GM19025 (cell line): ENCODE results near the gene ROBO2.

Source experiments
- ATAC-seq: cut with Tn5 transposase; IDR thresholded peaks from one replicate; pipeline ENCODE4 v1.9.1; 2021; ENCODE audit warnings: mild to moderate bottlenecking, low read depth, moderate library complexity; ENCODE audit not compliant: unreplicated experiment

ROBO2 gene

DNA sequence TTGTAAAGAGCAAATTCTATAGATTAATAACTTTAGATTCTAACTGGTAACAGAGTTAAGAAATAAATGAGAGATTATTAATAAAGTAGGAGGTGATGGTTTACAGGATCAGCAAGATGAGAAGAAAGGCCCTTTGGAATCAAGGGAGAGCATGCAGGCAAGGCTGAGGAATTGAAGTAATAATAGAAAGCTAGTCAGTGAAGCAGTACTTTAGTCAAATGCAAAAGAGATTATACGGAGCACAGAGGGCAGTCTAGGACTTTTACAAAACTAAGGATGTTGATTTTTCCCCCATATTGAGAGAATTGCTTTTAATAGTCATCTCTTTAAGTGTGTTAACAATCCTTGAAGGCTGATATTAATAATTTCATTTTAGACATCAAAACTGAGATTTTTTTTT, 146.4 kb downstream of the ROBO2 start:
- no peak for ATAC-seq

DNA sequence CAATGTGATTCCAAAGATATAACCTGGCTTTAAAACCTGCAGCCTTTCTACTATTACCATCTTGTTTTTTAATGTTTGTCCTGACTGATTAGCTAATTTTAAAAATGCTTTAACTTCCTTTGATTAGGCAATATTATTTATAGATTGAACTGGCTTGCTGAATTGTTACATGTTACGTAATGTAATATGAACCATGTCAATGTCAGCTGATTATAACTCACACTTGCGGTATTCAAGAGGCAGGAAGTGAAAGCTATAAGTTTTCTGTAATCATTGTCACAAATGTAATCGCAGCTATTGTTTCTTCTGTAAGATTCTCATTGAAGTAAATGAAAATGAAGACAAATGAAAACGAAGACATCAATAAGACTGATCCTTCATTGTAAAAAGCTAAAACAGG, 146.8 kb downstream of the ROBO2 start:
- ATAC-seq, result no peak

DNA sequence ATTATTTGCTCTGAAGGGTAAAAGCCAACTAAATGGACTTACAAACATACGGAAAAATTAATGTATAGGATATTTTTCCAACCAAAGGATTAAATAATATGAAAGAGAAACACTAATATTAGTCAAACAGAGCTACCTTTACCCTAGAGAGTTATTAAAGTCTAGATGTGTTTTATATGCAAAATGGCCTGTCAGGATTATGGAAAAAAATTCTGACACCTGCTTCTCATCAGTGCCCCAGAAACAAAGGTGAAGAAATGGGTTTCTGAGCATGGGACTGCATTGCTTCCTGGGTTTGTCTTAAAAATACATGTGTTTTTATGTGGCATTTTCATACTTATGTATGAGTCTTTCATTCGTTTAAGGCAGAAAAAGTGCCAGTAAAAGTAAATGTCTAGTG, 148.3 kb downstream of the ROBO2 start:
- no peak for ATAC-seq

- ATAC-seq, result no peak
Observed at GRCh38 chr3:77189258-77189657, 149.4 kb downstream of the ROBO2 start.

- no peak for ATAC-seq
Observed at GRCh38 chr3:77189684-77190083, 149.8 kb downstream of the ROBO2 start.

DNA sequence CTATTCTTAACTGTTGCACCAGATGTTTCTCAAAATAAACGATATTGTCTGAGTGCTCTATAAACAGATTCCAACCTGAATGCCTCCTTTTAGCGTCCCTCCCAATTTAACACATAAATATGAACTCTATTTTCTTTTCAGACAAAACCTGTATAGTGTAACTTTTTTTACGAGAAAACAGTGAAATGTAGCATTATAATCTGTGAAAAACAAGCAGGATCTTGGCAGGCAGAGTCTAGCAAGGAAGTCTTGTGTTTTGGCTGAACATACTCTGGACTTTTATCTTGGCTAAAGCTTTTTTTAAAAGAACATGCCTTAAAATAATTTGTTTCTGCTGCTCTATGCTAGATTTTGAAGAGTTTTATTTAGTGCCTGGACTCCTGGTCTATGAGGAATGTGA, 150.5 kb downstream of the ROBO2 start:
- no peak for ATAC-seq

- no peak for ATAC-seq
Observed at GRCh38 chr3:77191014-77191413, 151.1 kb downstream of the ROBO2 start.

- no peak for ATAC-seq
Observed at GRCh38 chr3:77191640-77192039, 151.7 kb downstream of the ROBO2 start.

GRCh38 chr3:77195766-77196545, 156.1 kb downstream of the ROBO2 start:
- no peak for ATAC-seq

DNA sequence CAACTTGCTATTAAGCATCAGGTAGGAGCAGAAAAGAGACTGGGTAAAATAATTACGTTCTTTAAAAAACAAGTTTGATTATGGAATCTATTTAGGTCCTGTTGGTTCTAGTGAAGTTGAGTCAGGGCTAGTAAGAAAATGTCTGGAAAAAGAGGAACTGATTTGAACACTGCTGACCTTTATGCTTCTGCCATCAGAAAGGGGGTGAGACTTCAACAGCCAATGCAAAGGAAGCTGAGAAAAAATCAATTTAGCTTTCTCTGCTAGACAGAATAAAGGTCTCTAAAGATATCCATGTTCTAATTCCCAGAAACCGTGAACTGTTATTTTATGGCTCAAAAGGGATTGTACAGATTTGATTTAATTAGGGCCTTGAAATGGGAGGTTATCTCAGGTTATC, 157.5 kb downstream of the ROBO2 start:
- ATAC-seq, result no peak

GRCh38 chr3:77203851-77204250, 164.0 kb downstream of the ROBO2 start:
- ATAC-seq, result no peak

DNA sequence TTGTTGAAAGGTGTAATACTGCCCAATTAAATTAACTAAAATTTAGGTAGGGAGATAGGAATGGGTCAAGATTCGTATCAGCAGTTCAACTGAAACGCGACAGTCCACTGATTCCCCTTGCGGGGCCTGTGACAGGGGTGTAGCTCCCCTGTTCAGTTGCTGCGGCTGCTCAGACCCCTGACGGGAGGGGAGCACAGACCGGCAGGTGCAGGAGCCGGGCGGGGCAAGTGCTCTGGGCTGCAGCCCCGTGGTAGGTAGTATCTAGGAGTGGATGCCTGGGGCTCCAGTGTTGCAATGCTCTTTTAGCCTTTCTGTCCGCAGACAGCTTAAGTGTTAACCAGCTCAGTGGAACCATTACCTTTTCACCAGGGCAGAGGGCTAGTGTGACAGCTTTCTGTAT, 164.9 kb downstream of the ROBO2 start:
- ATAC-seq, result no peak

GRCh38 chr3:77207753-77208152, 167.9 kb downstream of the ROBO2 start:
- ATAC-seq, result no peak

- no peak for ATAC-seq
Observed at GRCh38 chr3:77222701-77223100, 182.8 kb downstream of the ROBO2 start.

GRCh38 chr3:77227567-77227966, 187.7 kb downstream of the ROBO2 start:
- no peak for ATAC-seq

- no peak for ATAC-seq
Observed at GRCh38 chr3:77232557-77232956, 192.7 kb downstream of the ROBO2 start.

DNA sequence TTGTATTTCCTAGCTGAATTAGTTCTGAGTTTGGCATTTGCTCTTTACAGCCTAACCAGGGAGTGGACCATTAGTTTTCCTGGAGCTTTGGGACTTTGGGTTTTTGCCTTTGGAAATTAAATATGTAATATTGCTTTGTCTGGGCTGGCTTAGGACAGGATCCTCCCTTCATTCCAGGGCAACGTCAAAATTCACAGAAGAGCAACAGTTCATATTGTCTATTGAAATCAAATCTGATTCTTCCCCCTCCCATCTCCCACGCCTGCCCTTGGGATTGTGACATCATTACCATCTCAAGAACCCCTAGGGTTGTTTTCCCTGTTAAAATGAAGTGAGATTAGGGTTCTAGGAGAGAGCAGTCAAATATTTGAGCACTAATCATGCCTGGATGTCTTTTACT, 194.1 kb downstream of the ROBO2 start:
- ATAC-seq, result no peak

DNA sequence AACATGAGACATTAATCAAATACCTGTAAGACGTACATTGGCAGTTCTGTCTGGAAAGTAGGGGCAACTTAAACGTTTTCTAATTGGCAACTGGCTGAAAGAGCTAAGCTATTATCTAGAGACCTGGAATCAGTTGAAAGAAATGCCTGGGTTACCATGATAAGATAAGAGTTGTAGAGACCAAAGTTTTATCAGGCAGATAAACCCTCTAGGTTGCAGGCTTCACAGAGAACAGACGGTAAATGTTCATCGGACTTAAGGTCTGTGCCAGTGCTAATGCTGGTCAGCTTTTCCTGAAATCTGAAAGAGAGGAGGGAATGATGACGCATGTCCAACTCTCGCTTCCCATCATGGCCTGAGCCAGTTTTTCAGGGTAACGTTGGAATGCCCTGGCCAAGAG, 196.2 kb downstream of the ROBO2 start:
- ATAC-seq, result no peak

DNA sequence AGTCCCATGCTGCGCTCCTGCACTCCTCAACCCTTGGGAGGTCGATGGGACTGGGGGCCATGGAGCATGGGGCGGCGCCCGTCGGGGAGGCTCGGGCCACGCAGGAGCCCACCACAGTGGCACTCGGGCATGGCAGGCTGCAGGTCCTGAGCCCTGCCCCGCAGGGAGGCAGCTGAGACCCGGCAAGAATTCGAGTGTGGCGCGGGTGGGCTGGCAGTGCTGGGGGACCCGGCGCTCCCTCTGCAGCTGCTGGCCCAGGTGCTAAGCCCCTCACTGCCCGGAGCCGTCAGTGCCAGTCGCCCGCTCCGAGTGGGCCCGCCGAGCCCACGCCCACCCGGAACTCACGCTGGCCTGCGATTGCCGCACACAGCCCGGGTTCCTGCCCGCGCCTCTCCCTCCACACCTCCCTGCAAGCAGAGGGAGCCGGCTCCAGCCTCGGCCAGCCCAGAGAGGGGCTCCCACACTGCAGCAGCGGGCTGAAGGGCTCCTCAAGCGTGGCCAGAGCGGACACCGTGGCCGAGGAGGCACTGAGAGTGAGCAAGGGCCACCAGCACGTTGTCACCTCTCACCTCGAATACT, 200.3 kb downstream of the ROBO2 start:
- no peak for ATAC-seq

DNA sequence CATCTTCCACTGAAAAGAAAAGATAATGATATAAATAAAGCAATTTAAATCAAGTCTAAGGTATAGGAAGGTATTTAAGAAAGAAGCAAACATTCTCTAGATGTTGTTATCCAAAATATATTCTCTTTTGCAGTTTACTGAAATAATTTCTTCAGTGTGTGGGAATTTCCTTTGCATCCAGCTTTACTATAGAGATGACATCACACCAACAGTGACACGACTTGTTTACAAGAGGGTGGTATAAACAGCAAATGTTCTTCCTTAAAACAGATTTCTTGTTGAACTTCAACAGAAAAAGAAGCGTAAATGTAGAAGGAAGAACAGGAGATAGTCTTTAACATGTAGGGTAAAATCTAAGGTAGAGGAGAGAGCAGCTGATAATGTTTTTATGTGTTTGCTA, 202.5 kb downstream of the ROBO2 start:
- ATAC-seq, result no peak

DNA sequence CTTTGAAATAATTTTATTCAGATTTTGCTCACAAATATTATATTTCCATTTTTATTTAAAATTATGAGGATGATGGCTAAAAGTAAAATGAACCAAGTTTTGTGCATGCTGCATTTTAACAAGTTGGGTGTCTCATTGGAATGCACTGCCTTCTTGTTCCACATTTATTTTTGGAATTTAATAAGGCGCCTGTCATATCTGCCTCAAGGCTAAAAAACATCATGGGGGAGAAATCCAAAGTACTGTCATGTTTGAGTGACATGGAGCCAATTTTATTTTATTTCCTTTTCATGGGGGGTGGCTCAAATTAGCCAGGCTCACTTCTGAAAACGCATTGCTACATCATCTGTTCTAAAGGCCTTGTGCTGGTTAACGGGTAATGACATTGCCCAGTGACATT, 205.1 kb downstream of the ROBO2 start:
- ATAC-seq, result no peak

DNA sequence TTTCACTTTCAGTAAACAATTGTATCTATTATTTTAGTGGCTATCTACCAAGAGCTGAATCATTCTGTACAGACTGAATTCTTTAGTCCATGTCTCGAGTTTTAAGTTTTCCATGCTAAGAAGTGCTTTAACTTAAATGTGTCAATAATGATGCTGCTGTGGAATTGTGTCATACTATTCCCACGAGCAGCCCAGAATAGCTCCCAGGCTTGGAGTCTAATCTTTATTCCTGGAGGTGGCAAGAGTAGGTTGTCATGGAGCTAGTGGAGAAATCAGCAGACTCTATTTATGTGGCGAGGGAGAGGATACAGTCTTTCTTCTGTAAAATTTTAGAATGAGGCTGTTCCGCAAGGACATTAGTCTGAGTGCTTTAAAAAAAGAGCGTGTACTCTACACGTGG, 207.2 kb downstream of the ROBO2 start:
- no peak for ATAC-seq
